WTC11 (cell line): ENCODE measurements around the gene ASTN2.
"Not testable (repeated sequence)": the region's sequence is repeated elsewhere in the genome, so short reads cannot be mapped to it uniquely, and the experiment has no call there.

Experiments
- ZNF138 ChIP-seq: sonication (generic); formaldehyde crosslinking; conservative IDR thresholded peaks from 2 replicates; pipeline ENCODE4 v1.8.1; 2022; ENCODE audit warnings: mild to moderate bottlenecking, moderate library complexity, missing genetic modification reagents
- TF ChIP-seq, protein P1 (sequence below): fragments of 200-600 bp; IDR thresholded peaks from 2 replicates; pipeline ENCODE4 v1.8.0; 2022; ENCODE audit warnings: antibody characterized with exemption

DNA sequence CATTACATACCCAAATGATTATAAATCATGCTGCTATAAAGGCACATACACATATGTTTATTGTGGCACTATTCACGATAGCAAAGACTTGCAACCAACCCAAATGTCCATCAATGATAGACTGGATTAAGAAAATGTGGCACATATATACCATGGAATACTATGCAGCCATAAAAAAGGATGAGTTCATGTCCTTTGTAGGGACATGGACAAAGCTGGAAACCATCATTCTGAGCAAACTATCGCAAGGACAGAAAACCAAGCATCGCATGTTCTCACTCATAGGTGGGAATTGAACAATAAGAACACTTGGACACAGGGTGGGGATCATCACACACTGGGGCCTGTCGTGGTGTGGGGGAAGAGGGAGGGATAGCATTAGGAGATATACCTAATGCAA, 960.3 kb downstream of the ASTN2 start:
- not testable (repeated sequence) for TF ChIP-seq ZNF138 (CRISPR knock-in tag)
- TF ChIP-seq, protein P1, sequence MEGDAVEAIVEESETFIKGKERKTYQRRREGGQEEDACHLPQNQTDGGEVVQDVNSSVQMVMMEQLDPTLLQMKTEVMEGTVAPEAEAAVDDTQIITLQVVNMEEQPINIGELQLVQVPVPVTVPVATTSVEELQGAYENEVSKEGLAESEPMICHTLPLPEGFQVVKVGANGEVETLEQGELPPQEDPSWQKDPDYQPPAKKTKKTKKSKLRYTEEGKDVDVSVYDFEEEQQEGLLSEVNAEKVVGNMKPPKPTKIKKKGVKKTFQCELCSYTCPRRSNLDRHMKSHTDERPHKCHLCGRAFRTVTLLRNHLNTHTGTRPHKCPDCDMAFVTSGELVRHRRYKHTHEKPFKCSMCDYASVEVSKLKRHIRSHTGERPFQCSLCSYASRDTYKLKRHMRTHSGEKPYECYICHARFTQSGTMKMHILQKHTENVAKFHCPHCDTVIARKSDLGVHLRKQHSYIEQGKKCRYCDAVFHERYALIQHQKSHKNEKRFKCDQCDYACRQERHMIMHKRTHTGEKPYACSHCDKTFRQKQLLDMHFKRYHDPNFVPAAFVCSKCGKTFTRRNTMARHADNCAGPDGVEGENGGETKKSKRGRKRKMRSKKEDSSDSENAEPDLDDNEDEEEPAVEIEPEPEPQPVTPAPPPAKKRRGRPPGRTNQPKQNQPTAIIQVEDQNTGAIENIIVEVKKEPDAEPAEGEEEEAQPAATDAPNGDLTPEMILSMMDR: not testable (repeated sequence)
